Measurements from ENCODE around the gene ASXL2. TPM values are rescaled to one million over a fixed set of nuclear protein-coding genes. Genes with fewer than 3 reads are reported as not detected.

ASXL2 gene
- total and polyA plus RNA-seq, 2 donors from 2014 or later = 2.6 to 41.0 TPM

GRCh38 chr2:25772078-25772477, 106.2 kb downstream of the ASXL2 start:
- no peak for DNase-seq
- no peak for FAIRE-seq

GRCh38 chr2:25763575-25763974, 114.7 kb downstream of the ASXL2 start:
- Histone ChIP-seq H3K27me3 (ENCODE audit: control insufficient read depth, insufficient read depth, low read length) (no peaks in the 10 kb centered on the region), H3K4me1 (ENCODE audit: control insufficient read depth in 2 of 3, insufficient read depth in 2 of 3, low read depth in 1 of 3, low read length in 3 of 3) (no peaks in the 10 kb centered on the region), H3K4me3 (ENCODE audit: low read length in 3 of 3) (no peak overlapping the region), H3K9ac (ENCODE audit: low read length in 3 of 3) (no peak overlapping the region), H3K27ac (ENCODE audit: low read depth in 2 of 2, low read length in 2 of 2) (no peak overlapping the region), H3K36me3 (ENCODE audit: control insufficient read depth in 2 of 3, insufficient read depth in 3 of 3, low read length in 3 of 3) (peaks cover 0 to 16% (median 13%) of the 10 kb centered on the region in 3 donors), H3K9me3 (ENCODE audit: control insufficient read depth in 2 of 3, insufficient read depth in 1 of 3, low read length in 3 of 3) (no peaks in the 10 kb centered on the region)
- TF ChIP-seq CTCF (IDR thresholded peaks at IDR 0.05; ENCODE audit: borderline replicate concordance, extremely low read depth, insufficient read depth) = no peak
- DNase-seq (no peak), FAIRE-seq (no peak)
- intact Hi-C loops (cut with DNase I) = no loop called here

More at GRCh38 chr2:25772078-25772477, 106.2 kb downstream of the ASXL2 start:
- H3K4me1 ChIP-seq (ENCODE audit: control insufficient read depth in 2 of 3, insufficient read depth in 2 of 3, low read depth in 1 of 3, low read length in 3 of 3) = no peaks in the 10 kb centered on the region
- H3K27me3 ChIP-seq (ENCODE audit: control insufficient read depth, insufficient read depth, low read length) = no peaks in the 10 kb centered on the region
- no peak overlapping the region for H3K9ac ChIP-seq (ENCODE audit: low read length in 3 of 3)
- no peak overlapping the region for H3K27ac ChIP-seq (ENCODE audit: low read depth in 2 of 2, low read length in 2 of 2)
- H3K9me3 ChIP-seq (ENCODE audit: control insufficient read depth in 2 of 3, insufficient read depth in 1 of 3, low read length in 3 of 3) = no peaks in the 10 kb centered on the region
- H3K4me3 ChIP-seq (ENCODE audit: low read length in 3 of 3) = no peak overlapping the region
- intact Hi-C loops (cut with DNase I) = no loop called here
- no peak for TF ChIP-seq CTCF (IDR thresholded peaks at IDR 0.05; ENCODE audit: borderline replicate concordance, extremely low read depth, insufficient read depth)
- peaks cover 0 to 12% (median 10%) of the 10 kb centered on the region in 3 donors for H3K36me3 ChIP-seq (ENCODE audit: control insufficient read depth in 2 of 3, insufficient read depth in 3 of 3, low read length in 3 of 3)

GRCh38 chr2:25760297-25760696, 118.0 kb downstream of the ASXL2 start:
- Histone ChIP-seq H3K4me1 (ENCODE audit: control insufficient read depth in 2 of 3, insufficient read depth in 2 of 3, low read depth in 1 of 3, low read length in 3 of 3) (no peaks in the 10 kb centered on the region), H3K4me3 (ENCODE audit: low read length in 3 of 3) (no peak overlapping the region), H3K36me3 (ENCODE audit: control insufficient read depth in 2 of 3, insufficient read depth in 3 of 3, low read length in 3 of 3) (peaks cover 2 to 8% (median 8%) of the 10 kb centered on the region in 3 donors), H3K9ac (ENCODE audit: low read length in 3 of 3) (no peak overlapping the region), H3K9me3 (ENCODE audit: control insufficient read depth in 2 of 3, insufficient read depth in 1 of 3, low read length in 3 of 3) (no peaks in the 10 kb centered on the region), H3K27me3 (ENCODE audit: control insufficient read depth, insufficient read depth, low read length) (no peaks in the 10 kb centered on the region), H3K27ac (ENCODE audit: low read depth in 2 of 2, low read length in 2 of 2) (no peak overlapping the region)
- intact Hi-C loops (cut with DNase I) = no loop called here
- TF ChIP-seq CTCF (IDR thresholded peaks at IDR 0.05; ENCODE audit: borderline replicate concordance, extremely low read depth, insufficient read depth) = no peak
- FAIRE-seq (no peak), DNase-seq (no peak)

- Histone ChIP-seq H3K27ac (ENCODE audit: low read depth in 2 of 2, low read length in 2 of 2) (no peak overlapping the region), H3K36me3 (ENCODE audit: control insufficient read depth in 2 of 3, insufficient read depth in 3 of 3, low read length in 3 of 3) (peaks cover 2 to 23% (median 20%) of the 10 kb centered on the region in 3 donors), H3K4me3 (ENCODE audit: low read length in 3 of 3) (no peak overlapping the region), H3K4me1 (ENCODE audit: control insufficient read depth in 2 of 3, insufficient read depth in 2 of 3, low read depth in 1 of 3, low read length in 3 of 3) (no peaks in the 10 kb centered on the region), H3K9me3 (ENCODE audit: control insufficient read depth in 2 of 3, insufficient read depth in 1 of 3, low read length in 3 of 3) (no peaks in the 10 kb centered on the region), H3K27me3 (ENCODE audit: control insufficient read depth, insufficient read depth, low read length) (no peaks in the 10 kb centered on the region), H3K9ac (ENCODE audit: low read length in 3 of 3) (no peak overlapping the region)
- no peak for DNase-seq
- no peak for TF ChIP-seq CTCF (IDR thresholded peaks at IDR 0.05; ENCODE audit: borderline replicate concordance, extremely low read depth, insufficient read depth)
- intact Hi-C loops (cut with DNase I) = no loop called here
- FAIRE-seq = no peak
Measured at GRCh38 chr2:25758348-25758747, 119.9 kb downstream of the ASXL2 start.

Data from kidney (tissue), 14 donors.